Activated CD8-positive, alpha-beta memory T cell treated with anti-CD3 and anti-CD28 coated beads, Interleukin-2, amount 50 U/mL, for 1 hour (primary cell): ENCODE data around the gene TMEM271.

Source experiments
- DNase-seq: peaks from one replicate; pipeline ENCODE4 v3.0.0-alpha.2; 2020; ENCODE audit errors: extremely low read depth

TMEM271 gene

DNA sequence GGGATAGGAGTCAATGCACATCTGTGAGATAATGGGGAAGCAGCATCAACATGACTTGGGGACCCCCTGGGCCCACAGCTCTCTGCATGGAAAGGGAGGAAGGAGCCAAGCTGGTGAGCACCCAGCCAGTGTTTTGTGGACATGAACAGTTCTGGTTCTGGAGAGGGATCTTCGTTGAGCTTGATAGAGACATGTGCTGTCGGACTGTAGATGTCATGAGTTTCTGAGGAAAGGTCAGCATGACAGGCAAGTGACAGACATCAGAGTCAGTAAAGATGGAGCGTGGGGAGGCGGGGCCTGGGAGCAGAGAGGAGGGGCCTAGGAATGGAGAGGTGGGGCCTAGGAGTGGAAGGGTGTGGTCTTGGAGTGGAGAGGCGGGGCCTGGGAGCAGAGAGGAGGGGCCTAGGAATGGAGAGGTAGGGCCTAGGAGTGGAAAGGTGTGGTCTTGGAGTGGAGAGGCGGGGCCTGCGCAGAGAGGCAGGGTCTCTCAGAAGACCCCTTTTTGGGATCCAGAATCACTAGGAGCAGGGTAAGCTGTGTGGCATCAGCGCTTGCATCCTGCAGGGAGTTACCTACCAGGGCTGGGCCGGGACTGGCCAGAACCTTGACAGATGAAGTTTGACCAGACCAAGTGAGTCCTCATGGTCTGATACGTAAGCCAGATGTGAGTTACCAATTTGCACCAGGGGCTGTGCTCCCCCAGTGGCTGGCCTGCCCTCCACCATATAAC is 43.3 kb downstream of the TMEM271 start:
- no peak for DNase-seq

DNA sequence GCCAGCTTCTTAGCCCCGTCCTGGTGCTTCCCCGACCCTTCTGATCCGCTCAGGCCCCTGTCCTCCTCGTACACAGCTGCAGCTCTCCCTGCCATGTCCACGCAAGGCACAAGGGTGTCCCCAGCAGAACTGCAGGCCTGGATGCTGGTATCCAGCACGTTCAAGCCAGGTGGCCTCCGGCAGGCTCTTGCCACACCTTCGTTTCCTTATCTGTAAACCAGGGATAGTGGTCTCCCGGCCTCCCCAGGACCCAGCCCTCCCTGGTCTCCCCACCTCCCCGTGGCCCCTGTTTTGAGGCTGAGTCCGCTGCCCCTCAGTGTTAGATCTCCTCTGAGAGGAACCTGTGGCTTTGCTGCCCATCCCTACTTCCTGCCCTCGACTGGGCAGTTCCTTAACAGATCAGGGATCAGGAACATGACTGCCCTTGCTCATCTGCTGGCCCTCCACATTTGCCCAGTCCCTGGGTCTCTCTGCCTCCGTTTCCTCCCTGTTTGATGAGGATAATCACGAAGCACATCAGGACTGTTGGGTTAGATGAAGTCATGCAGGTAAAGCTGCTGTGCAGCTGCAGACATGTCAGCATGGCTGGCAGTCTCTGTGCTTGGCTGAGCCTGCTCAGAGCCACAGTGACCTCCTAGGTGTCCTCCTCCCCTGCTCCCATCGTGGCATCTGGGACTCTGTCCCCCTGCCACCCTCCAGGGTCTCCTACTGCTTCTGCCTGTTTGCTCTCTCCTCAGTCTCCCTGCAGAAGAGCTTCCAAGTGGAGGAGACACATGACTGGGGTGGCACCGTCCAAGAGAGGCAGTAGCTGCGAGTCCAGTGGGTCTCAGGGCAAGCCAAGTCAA is 44.2 kb downstream of the TMEM271 start:
- no peak for DNase-seq

DNA sequence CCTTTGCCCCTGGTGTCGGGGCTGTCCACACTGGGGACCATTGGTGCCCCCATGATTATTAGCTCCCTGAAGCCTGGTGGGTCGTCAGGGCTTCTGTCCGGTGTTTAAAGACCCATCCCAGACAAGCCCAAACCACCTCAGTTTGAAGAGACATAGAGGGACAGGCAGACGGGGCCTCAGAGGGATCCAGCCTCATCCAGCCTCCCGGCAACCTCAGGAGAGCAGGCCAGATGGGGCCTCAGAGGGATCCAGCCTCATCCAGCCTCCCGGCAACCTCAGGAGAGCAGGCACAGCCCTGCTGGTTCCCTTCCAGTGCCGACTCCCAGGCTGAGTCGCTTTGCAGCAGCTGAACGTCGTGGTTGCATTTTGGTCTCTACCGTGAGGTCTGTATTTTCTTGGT is 45.0 kb downstream of the TMEM271 start:
- DNase-seq: no peak

DNA sequence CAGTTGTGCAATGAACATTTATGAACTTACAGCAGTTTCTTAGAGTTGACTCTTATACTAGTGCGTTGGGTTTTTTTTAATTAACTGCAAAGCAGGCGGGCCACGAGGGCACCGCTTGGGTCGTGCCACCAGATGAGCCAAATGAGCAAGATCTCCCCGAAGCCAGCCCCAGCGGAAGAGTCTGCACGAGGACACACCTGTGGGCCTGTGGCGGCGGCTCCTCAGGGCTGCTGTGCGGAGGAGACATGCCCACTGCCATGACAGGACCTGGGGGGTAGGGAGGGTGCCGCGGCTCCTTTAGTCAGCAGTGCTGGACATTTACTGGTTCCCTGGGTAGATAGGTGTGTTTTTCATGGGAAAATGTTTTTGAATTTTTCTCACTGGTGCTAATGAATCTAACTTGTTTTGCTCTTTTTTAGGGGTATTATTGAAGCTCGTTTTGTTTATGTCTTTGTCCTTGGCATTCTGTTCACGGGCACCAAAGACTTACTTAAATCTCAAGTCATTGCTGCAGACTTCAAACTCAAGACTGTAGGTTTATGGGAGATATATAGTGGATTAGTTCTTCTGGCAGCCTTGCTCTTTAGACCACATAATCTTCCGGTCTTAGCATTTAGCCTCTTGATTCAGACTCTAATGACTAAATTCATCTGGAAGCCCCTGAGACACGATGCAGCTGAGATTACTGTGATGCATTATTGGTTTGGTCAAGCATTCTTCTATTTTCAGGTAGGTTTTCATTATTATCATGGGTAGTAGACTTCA is 45.9 kb downstream of the TMEM271 start:
- no peak for DNase-seq

DNA sequence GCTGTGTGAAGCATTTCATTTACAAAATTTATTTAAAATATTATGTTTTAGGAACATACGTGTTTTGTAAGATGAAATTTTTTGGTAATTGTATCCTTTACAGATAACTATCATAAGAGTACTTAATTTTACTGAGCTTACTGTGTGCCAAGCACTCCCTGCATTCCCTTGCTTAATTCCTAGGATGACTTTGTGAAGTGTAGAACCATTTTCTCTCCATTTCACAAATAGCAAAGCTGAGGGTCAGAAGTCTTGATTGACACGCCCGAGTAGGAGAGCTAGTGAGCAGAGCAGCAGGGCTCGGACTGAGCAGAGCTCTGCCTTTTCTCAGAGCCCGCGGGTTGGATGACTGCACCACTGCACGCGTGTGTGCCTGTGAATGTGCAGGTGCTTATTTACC is 46.5 kb downstream of the TMEM271 start:
- DNase-seq: no peak

DNA sequence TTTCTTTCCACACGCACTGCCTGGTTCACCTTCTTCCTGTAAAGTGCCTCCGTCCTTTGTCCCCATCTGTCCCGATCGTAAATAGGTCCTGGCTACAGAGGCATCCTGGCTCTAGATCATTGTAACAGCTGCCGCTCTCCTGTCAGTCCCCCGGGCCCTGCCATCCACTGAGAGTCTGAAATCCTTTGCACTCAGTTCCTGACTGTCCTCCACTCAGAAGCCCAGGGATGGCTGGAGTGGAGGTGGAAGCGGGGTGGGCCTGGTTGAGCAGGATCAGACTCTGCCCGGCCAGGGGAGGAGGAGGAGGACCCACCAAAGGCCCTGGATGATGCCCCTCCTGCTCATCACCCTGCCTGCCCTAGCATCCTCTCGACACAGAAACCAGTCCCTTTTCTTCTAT is 47.3 kb downstream of the TMEM271 start:
- no peak for DNase-seq

DNA sequence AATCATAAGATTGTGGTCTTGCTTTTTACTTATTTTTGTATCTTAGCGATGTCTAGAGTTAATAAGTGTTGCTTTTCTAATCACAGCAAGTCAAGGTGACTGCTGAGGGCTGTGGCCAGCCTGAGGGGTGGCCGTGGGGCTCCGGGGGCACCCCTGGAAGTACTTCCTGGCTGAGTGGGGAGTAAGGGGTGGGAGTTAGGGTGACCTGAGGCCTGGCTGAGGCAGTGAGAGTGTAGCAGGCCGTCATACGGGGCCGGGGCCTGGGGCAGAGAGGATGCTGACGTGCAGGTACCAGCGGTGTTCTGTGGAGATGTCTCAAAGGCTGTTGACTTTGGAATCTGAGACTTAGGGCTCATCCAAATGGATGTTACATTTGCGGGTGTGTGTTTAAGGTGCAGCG is 47.8 kb downstream of the TMEM271 start:
- no peak for DNase-seq

DNA sequence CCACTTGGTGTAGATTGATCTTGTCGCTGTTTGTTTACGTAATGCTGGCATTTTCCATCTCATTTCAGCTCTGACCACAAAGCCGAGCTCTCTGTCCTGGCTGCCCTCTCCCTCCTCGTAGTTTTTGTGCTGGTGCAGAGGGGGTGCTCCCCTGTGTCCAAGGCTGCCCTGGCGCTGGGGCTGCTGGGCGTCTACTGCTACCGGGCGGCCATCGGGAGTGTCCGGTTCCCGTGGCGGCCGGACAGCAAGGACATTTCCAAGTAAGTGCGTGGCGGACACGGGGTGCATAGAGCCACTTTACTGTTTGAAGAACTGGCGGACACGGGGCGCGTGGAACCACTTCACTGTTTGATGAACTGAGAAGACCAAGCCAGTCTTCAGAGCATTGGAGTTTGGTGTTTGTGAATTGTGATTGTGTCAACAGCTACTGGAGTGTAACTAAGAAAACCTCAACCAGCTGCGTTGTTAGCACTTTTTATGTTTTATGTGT is 49.1 kb downstream of the TMEM271 start:
- no peak for DNase-seq

DNA sequence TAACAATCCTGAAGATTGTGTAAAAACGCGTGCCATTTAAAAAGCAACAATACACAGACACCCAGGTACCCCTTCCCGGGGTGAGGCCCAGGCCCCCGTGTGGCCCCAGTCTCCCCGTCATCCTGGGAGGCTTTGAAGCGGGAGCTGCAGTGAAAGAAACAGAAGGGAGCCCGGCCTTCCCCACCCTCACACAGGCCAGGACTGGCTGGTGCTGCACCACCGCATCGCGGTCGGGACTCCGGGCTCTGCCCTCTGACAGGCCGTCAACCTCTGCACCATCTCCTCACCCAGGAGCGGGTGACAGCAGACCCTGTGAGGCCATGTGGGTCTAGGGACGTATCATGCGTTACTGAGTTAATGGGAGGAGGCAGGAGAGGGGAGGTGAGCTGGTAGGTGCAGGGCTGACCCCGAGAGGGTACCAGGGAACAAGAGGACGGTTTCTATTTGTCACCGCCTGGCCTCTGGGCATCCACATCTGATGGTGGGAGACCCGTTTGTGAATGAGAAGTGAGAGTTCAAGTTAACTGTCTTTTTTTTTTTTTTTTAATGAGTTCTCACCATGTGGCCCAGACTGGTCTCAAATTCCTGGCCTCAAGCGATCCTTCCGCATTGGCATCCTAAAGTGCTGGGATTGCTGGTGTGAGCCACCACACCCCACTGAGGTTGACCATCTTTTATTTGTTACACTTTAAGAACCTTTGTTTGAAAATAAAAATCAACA is 49.7 kb downstream of the TMEM271 start:
- DNase-seq: no peak

DNA sequence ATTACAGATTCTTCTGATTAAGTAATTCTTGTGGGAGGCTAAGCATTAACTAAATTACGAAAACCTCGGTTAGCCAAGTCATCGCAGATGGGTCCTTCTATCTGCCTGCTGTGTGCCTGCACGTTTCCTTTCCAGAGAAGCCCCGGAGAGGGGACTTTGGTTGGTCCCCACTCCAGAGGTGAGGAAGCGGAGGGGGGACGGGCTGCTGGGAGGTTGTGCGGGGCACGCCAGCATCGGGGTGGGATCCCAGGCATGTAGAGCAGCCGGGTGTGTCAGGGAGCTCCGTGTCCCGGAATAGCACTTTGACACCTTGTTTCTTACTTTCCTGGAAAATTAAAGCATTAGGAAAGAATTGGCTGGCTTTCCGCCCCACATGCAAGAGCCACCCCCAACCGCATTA is 50.4 kb downstream of the TMEM271 start:
- no peak for DNase-seq

DNA sequence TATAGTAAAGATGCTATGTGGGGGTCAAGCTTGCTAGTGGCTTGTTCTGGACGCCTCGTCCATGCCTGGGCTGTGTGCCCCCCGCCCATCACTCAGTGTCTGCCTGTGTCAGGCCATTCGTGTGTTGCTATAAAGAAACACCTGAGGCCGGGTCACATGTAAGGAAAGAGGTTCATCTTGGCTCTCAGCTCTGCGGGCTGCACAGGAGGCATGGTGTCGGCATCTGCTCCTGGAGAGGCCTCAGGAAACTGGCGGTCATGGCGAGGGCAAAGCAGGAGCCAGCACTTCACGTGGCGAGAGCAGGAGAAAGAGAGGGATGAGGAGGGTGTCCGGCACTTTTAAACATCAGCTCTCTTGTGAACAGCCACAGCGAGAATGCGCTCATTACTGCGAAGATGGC is 51.9 kb downstream of the TMEM271 start:
- no peak for DNase-seq
